DOHH2 (cell line): ENCODE data around the gene FXYD1.

Experiments used
- CTCF ChIP-seq: fragments of 200-600 bp; sonication (generic); IDR thresholded peaks from one replicate; pipeline ENCODE4 v1.5.1; 2014; ENCODE audit warnings: antibody characterized with exemption, mild to moderate bottlenecking, low read depth, low read length; ENCODE audit not compliant: poor library complexity, severe bottlenecking
- EZH2phosphoT487 ChIP-seq: fragments of 200-600 bp; sonication (generic); IDR thresholded peaks from 2 replicates; pipeline ENCODE4 v1.6.1; 2017; ENCODE audit warnings: borderline replicate concordance, mild to moderate bottlenecking, antibody characterized with exemption, low read length, moderate library complexity, mixed read lengths

- TF ChIP-seq EZH2phosphoT487 (no peak), CTCF (no peak)
Observed at GRCh38 chr19:35093430-35093829, 45.2 kb upstream of the FXYD1 start.
